Neural progenitor cell (in vitro differentiated cells): Measurements from ENCODE around the gene BTBD9. TPM values are rescaled to one million over a fixed set of nuclear protein-coding genes. Genes with fewer than 3 reads are reported as not detected.

Experiments
- DNase-seq: peaks from one replicate; pipeline ENCODE4 v3.0.0-alpha.2; 2016; ENCODE audit warnings: low spot score
- H2AFZ ChIP-seq: fragments of 200-600 bp; sonication (generic); replicated peaks from 2 replicates; pipeline ENCODE4 v1.6.1; 2016; ENCODE audit warnings: antibody characterized with exemption
- H3F3A ChIP-seq: fragments of 200-600 bp; sonication (generic); 2 replicates; pipeline ENCODE4 v1.6.1; 2016; ENCODE audit warnings: antibody characterized with exemption, low read depth
- H3K27ac ChIP-seq: fragments of 200-600 bp; sonication (generic); 2 replicates; pipeline ENCODE4 v1.5.1; 2016; ENCODE audit warnings: mild to moderate bottlenecking
- H3K27me3 ChIP-seq: fragments of 200-600 bp; sonication (generic); 2 replicates; pipeline ENCODE4 v1.6.1; 2016; ENCODE audit warnings: mild to moderate bottlenecking, moderate library complexity
- H3K36me3 ChIP-seq: fragments of 200-600 bp; sonication (generic); 2 replicates; pipeline ENCODE4 v1.5.1; 2016
- H3K4me1 ChIP-seq: fragments of 200-600 bp; sonication (generic); 2 replicates; pipeline ENCODE4 v1.6.1; 2016; ENCODE audit warnings: mixed run types
- H3K4me2 ChIP-seq: fragments of 200-600 bp; sonication (generic); 2 replicates; pipeline ENCODE4 v1.6.1; 2016
- H3K4me3 ChIP-seq: fragments of 200-600 bp; sonication (generic); 2 replicates; pipeline ENCODE4 v1.5.1; 2016
- H3K79me2 ChIP-seq: fragments of 200-600 bp; sonication (generic); 2 replicates; pipeline ENCODE4 v1.6.1; 2016; ENCODE audit warnings: low read depth
- H3K9ac ChIP-seq: fragments of 200-600 bp; sonication (generic); 2 replicates; pipeline ENCODE4 v1.6.1; 2016
- H3K9me3 ChIP-seq: fragments of 200-600 bp; sonication (generic); 2 replicates; pipeline ENCODE4 v1.5.1; 2016; ENCODE audit warnings: low read depth
- H4K20me1 ChIP-seq: fragments of 200-600 bp; sonication (generic); 2 replicates; pipeline ENCODE4 v1.6.1; 2016; ENCODE audit warnings: low read depth
- H3K27ac Mint-ChIP-seq: 3 replicates; pipeline ENCODE4 v1.8.0; 2021; ENCODE audit warnings: mixed read lengths
- H3K27me3 Mint-ChIP-seq: 2 replicates; pipeline ENCODE4 v1.8.0; 2022; ENCODE audit warnings: low read depth, mild to moderate bottlenecking, inconsistent platforms, moderate library complexity, mixed read lengths; ENCODE audit not compliant: insufficient read depth
- H3K36me3 Mint-ChIP-seq: 3 replicates; pipeline ENCODE4 v1.8.0; 2021; ENCODE audit warnings: mixed read lengths
- H3K4me1 Mint-ChIP-seq: 3 replicates; pipeline ENCODE4 v1.8.0; 2021; ENCODE audit warnings: mixed read lengths
- H3K4me3 Mint-ChIP-seq: 3 replicates; pipeline ENCODE4 v1.8.0; 2021; ENCODE audit warnings: mild to moderate bottlenecking, moderate library complexity, mixed read lengths
- H3K9me3 Mint-ChIP-seq: 3 replicates; pipeline ENCODE4 v1.8.0; 2020; ENCODE audit warnings: mixed read lengths
- CTCF ChIP-seq: fragments of 200-600 bp; sonication (generic); IDR thresholded peaks from 2 replicates; pipeline ENCODE4 v1.5.1; 2017; ENCODE audit warnings: antibody characterized with exemption, mild to moderate bottlenecking
- EZH2 ChIP-seq: fragments of 200-600 bp; sonication (generic); IDR thresholded peaks from 2 replicates; pipeline ENCODE4 v1.6.1; 2017; ENCODE audit warnings: antibody characterized with exemption, mild to moderate bottlenecking, moderate library complexity
- EZH2phosphoT487 ChIP-seq: fragments of 200-600 bp; sonication (generic); IDR thresholded peaks from 2 replicates; pipeline ENCODE4 v1.6.1; 2017; ENCODE audit warnings: antibody characterized with exemption
- total RNA-seq: library from RNA; depleted of rRNA; stranded (reverse); fragments of >200 nt; gene quantifications from 2 replicates; pipeline ENCODE4 v1.2.3, GENCODE V29; 2015; ENCODE audit warnings: low replicate concordance

BTBD9 gene
- total RNA-seq, 1 donor from 2014 or later, result 16.9 TPM

DNA sequence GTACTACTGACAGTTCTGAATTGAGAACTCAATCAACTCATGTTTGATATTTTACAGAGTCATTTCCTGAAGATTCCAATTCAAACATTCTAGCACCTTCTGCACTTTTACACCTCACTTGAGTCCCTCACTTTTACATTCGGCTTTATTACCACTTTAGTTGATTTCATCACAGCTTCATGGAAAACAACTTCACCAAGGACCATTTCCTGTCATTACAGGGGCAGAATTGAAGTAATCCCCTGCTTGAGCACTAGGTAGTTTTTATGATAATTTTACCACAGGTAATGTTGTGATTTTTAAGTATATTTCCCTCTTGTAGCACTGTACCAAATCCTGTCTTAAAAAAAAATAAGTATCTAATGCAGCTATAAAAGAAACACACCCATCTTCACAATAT lies 312.9 kb downstream of the BTBD9 start:
- H3K36me3 ChIP-seq, result no peaks in the 10 kb centered on the region
- no peak overlapping the region for H3K27ac ChIP-seq
- H3K9me3 Mint-ChIP-seq, result no peaks in the 10 kb centered on the region
- no peak overlapping the region for H3K4me3 Mint-ChIP-seq
- no peak overlapping the region for H3K27ac Mint-ChIP-seq
- H3K36me3 Mint-ChIP-seq, result no peaks in the 10 kb centered on the region
- no peak overlapping the region for H3K9ac ChIP-seq
- no peak overlapping the region for H3K4me2 ChIP-seq
- H3K4me1 Mint-ChIP-seq, result peaks cover 13% of the 10 kb centered on the region
- no peaks in the 10 kb centered on the region for H3K9me3 ChIP-seq
- peaks cover 3% of the 10 kb centered on the region for H3K4me1 ChIP-seq
- no peak for DNase-seq
- no peaks in the 10 kb centered on the region for H3K27me3 Mint-ChIP-seq
- H2AFZ ChIP-seq, result no peak overlapping the region
- peaks cover 2% of the 10 kb centered on the region for H3F3A ChIP-seq
- no peaks in the 10 kb centered on the region for H3K27me3 ChIP-seq
- no peak overlapping the region for H3K4me3 ChIP-seq
- H3K79me2 ChIP-seq, result no peaks in the 10 kb centered on the region
- no peak for TF ChIP-seq EZH2
- no peak for TF ChIP-seq EZH2phosphoT487
- TF ChIP-seq CTCF, result no peak
- no peaks in the 10 kb centered on the region for H4K20me1 ChIP-seq

DNA sequence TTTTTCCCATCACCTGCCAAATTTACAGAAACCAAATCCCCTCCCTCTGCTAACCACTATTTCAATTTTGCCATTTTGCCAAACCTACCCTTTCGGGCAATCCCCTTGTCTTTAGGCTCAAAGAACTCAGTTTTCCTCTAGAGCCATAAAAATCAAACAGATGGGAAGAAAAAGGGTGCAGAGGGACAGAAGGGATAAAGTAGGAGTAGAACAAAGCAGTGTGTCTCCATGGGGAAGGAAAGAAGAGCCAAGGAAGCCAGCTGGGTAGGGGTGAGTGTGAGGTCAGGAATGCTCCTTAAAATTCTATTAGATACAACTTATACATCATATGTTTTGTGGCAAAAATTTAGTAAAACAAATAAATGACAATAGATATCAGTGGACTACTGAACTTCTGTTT lies 316.5 kb downstream of the BTBD9 start:
- Mint-ChIP-seq H3K27ac (no peak overlapping the region), H3K36me3 (no peaks in the 10 kb centered on the region)
- H3K79me2 ChIP-seq, result no peaks in the 10 kb centered on the region

GRCh38 chr6:38322138-38322537 lies 317.6 kb downstream of the BTBD9 start:
- DNase-seq, result no peak
- no peaks in the 10 kb centered on the region for H3K9me3 Mint-ChIP-seq
- peaks cover 22% of the 10 kb centered on the region for H3K4me1 Mint-ChIP-seq

More for the DNA sequence above, 316.5 kb downstream of the BTBD9 start:
- Histone ChIP-seq H3K27ac (no peak overlapping the region), H4K20me1 (no peaks in the 10 kb centered on the region), H3K9me3 (no peaks in the 10 kb centered on the region), H3K4me1 (peaks cover 3% of the 10 kb centered on the region), H3K36me3 (no peaks in the 10 kb centered on the region), H3F3A (peaks cover 2% of the 10 kb centered on the region), H3K9ac (no peak overlapping the region), H3K4me3 (no peak overlapping the region), H2AFZ (no peak overlapping the region), H3K27me3 (no peaks in the 10 kb centered on the region), H3K4me2 (no peak overlapping the region)
- Mint-ChIP-seq H3K4me1 (peaks cover 22% of the 10 kb centered on the region), H3K9me3 (no peaks in the 10 kb centered on the region), H3K27me3 (peaks cover 3% of the 10 kb centered on the region), H3K4me3 (no peak overlapping the region)
- TF ChIP-seq EZH2 (no peak), CTCF (no peak), EZH2phosphoT487 (no peak)
- no peak for DNase-seq

More at GRCh38 chr6:38322138-38322537, 317.6 kb downstream of the BTBD9 start:
- Histone ChIP-seq H3K79me2 (no peaks in the 10 kb centered on the region), H2AFZ (no peak overlapping the region), H3K4me3 (no peak overlapping the region), H3K27ac (no peak overlapping the region), H3K4me2 (no peak overlapping the region), H3F3A (peaks cover 2% of the 10 kb centered on the region), H4K20me1 (no peaks in the 10 kb centered on the region), H3K36me3 (no peaks in the 10 kb centered on the region), H3K4me1 (peaks cover 3% of the 10 kb centered on the region), H3K9me3 (no peaks in the 10 kb centered on the region), H3K9ac (no peak overlapping the region), H3K27me3 (no peaks in the 10 kb centered on the region)
- H3K4me3 Mint-ChIP-seq, result no peak overlapping the region
- TF ChIP-seq CTCF (no peak), EZH2 (no peak), EZH2phosphoT487 (no peak)
- no peak overlapping the region for H3K27ac Mint-ChIP-seq
- H3K27me3 Mint-ChIP-seq, result peaks cover 3% of the 10 kb centered on the region
- no peaks in the 10 kb centered on the region for H3K36me3 Mint-ChIP-seq
